GM19395 (cell line): ENCODE results near the gene KRT80.

Source experiments
- ATAC-seq: cut with Tn5 transposase; IDR thresholded peaks from one replicate; pipeline ENCODE4 v1.9.1; 2021; ENCODE audit warnings: mild to moderate bottlenecking, moderate library complexity; ENCODE audit not compliant: unreplicated experiment

KRT80 gene

GRCh38 chr12:52156757-52157565, 34.9 kb downstream of the KRT80 start:
- no peak for ATAC-seq

GRCh38 chr12:52156311-52156710, 35.5 kb downstream of the KRT80 start:
- no peak for ATAC-seq

- no peak for ATAC-seq
These were observed 36.6 kb downstream of the KRT80 start for GRCh38 chr12:52155048-52155868.

- no peak for ATAC-seq
These were observed 38.9 kb downstream of the KRT80 start for GRCh38 chr12:52152905-52153317.

GRCh38 chr12:52151837-52152783, 39.7 kb downstream of the KRT80 start:
- ATAC-seq, result no peak

- ATAC-seq, result no peak
These were observed 40.5 kb downstream of the KRT80 start for GRCh38 chr12:52151153-52151836.

GRCh38 chr12:52149651-52150241, 42.1 kb downstream of the KRT80 start:
- ATAC-seq, result no peak

GRCh38 chr12:52149182-52149641, 42.6 kb downstream of the KRT80 start:
- no peak for ATAC-seq

- ATAC-seq, result no peak
These were observed 43.2 kb downstream of the KRT80 start for GRCh38 chr12:52148464-52149181.

GRCh38 chr12:52147964-52148463, 43.8 kb downstream of the KRT80 start:
- no peak for ATAC-seq

GRCh38 chr12:52147367-52147963, 44.3 kb downstream of the KRT80 start:
- no peak for ATAC-seq

GRCh38 chr12:52146822-52147366, 44.9 kb downstream of the KRT80 start:
- ATAC-seq, result no peak

GRCh38 chr12:52146089-52146821, 45.6 kb downstream of the KRT80 start:
- ATAC-seq, result no peak

GRCh38 chr12:52145228-52146088, 46.4 kb downstream of the KRT80 start:
- ATAC-seq, result no peak

- no peak for ATAC-seq
These were observed 47.1 kb downstream of the KRT80 start for GRCh38 chr12:52144512-52145227.

- ATAC-seq, result no peak
These were observed 49.4 kb downstream of the KRT80 start for GRCh38 chr12:52142431-52142830.
